GM19193 (cell line): ENCODE data around the gene DGKH.

Source experiments
- POLR2A ChIP-seq: IDR thresholded peaks from 4 replicates; pipeline ENCODE4 v1.6.1; 2011; ENCODE audit not compliant: insufficient read depth, insufficient read length; ENCODE audit errors: extremely low read depth

The DGKH gene

GRCh38 chr13:42110410-42111155 is 62.1 kb downstream of the DGKH start:
- no peak for TF ChIP-seq POLR2A

GRCh38 chr13:42112864-42113263 is 64.4 kb downstream of the DGKH start:
- TF ChIP-seq POLR2A, result no peak

DNA sequence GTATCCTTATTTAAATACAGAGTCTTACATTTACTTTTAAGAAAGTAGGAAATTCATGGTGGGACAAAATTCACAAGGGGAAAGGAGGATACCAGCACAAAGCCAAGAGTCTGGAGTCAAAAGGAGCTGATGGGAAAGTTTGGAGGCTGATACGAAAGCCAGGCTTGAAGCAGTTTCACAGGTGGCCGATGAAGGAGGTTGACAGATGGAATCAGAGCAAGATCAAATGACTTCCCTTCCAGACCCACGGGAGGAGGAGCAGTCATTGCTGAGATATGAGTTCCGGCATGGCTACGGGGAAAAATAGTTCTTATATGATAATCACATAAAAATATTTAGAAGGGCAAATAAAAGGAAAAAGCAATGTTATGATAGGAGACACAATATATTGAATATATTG is 65.0 kb downstream of the DGKH start:
- no peak for TF ChIP-seq POLR2A

DNA sequence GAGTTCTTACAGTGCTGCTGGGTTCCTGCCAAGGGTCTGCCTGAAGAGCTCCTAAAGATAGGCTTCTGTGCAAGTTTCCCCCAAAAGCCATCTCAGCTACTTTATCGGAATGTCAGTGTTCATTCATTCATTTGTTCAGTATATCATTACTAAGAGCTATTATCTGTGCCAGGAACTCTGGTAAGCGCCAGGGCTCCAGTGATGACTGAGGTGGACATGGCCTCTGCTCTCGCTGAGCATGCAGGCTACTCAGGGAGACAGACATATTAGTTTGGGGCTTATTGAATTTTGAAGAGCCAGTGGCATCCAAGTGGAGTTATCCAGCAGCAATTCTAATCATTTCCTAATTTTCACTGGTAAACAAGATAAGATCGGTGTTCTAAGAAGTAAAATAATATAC is 65.8 kb downstream of the DGKH start:
- TF ChIP-seq POLR2A, result no peak

- no peak for TF ChIP-seq POLR2A
These were observed 66.5 kb downstream of the DGKH start for GRCh38 chr13:42114912-42115311.

GRCh38 chr13:42116225-42116624 is 67.8 kb downstream of the DGKH start:
- no peak for TF ChIP-seq POLR2A

DNA sequence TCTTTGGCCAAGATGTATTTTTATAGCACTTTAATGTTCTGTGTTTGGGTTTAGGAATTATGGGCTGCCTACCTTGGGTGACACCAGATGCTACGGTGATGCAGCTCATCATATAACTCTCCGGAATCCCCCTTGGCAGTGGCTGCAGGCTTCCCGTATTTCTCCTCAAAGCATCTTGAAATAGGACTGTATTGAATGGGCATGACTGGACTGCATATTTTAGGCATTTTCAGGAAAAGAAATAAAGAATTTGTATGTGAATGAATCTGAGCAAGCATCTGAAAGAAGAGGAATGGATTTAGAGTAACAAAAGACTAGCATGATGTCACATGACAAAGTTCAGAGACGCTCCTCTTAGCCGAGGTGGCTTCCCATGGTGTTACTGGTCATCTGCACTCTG is 70.6 kb downstream of the DGKH start:
- no peak for TF ChIP-seq POLR2A

DNA sequence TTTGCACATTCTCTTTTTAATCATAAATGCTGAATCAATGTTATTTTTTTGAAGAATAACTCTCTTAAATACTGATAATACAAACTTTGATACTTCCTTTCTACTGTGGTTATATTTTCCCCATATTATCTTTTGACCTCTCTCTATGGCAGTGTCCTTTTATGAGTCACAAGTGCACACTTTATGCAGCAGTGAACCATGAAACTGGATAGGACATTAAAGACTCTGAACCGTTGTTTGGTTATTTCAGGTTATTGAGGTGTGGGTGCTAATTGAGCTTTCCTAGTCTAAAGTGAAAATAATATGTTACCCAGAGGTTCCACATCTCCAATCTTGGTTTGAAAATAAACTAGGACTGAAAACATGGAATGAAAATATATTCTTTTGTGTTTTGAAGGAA is 71.4 kb downstream of the DGKH start:
- no peak for TF ChIP-seq POLR2A

DNA sequence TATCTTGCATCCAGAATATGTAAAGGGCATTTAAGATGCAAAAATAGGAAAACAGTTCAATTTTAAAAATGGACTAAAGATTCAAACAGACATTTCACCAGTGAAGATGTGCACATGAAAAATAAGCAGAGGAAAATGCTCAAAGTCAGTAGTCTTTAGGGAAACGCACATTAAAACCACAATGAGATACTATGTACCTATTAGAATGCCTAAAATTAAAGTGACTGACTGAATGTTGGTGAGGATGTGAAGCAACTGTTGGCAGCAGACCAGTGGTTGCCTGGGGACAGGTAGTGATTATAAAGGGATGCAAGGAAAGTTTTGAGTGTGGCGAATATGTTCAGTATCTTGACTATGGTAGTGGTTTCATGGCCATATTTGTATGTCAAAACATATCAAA is 75.2 kb downstream of the DGKH start:
- TF ChIP-seq POLR2A, result no peak

- TF ChIP-seq POLR2A, result no peak
These were observed 76.6 kb downstream of the DGKH start for GRCh38 chr13:42125046-42125445.

- TF ChIP-seq POLR2A, result no peak
These were observed 78.6 kb downstream of the DGKH start for GRCh38 chr13:42127047-42127446.

DNA sequence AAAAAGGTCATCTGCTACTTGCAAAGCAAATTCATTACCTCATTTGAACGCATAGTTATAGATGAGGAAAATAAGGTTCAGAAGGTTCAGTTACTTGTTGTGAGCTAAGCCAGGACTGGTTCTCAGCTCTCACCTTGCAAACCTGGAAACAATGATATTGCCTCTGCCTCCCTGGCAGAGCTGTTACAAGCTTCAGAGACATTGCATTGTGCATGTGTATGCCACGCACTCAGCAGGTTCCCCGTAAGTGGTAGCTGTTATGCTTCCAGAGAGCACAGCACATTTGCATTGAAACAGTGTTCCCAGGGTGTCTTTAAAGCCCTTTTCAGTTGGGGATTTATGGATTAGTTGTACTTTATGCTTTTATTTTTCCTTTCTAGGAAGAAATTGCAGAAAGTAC is 80.6 kb downstream of the DGKH start:
- TF ChIP-seq POLR2A, result no peak

- TF ChIP-seq POLR2A, result no peak
These were observed 88.1 kb downstream of the DGKH start for GRCh38 chr13:42136518-42136917.

GRCh38 chr13:42137856-42138537 is 89.5 kb downstream of the DGKH start:
- TF ChIP-seq POLR2A, result no peak

- no peak for TF ChIP-seq POLR2A
These were observed 92.0 kb downstream of the DGKH start for GRCh38 chr13:42140494-42140893.

GRCh38 chr13:42146359-42146758 is 97.9 kb downstream of the DGKH start:
- no peak for TF ChIP-seq POLR2A
